WERI-Rb-1 (cell line): ENCODE results near the gene CCDC200.
A peak's percentile ranks its signal among the peaks of the same experiment; 100 is the strongest.
"Not testable (repeated sequence)": the region's sequence is repeated elsewhere in the genome, so short reads cannot be mapped to it uniquely, and the experiment has no call there.

Experiments used
- DNase-seq: peaks from one replicate; pipeline ENCODE4 v3.0.0-alpha.2; 2020
- H3K27ac ChIP-seq: fragments of 250-450 bp; sonication (Bioruptor Pico); 2 replicates; pipeline ENCODE4 v1.5.1; 2020; ENCODE audit warnings: mild to moderate bottlenecking, moderate library complexity
- H3K27me3 ChIP-seq: fragments of 250-450 bp; sonication (Bioruptor Pico); 2 replicates; pipeline ENCODE4 v1.5.1; 2021; ENCODE audit warnings: mild to moderate bottlenecking, low read depth, moderate library complexity; ENCODE audit not compliant: insufficient read depth, severe bottlenecking
- H3K36me3 ChIP-seq: fragments of 250-450 bp; sonication (Bioruptor Pico); 2 replicates; pipeline ENCODE4 v1.5.1; 2020; ENCODE audit warnings: mild to moderate bottlenecking, moderate library complexity
- H3K4me3 ChIP-seq: 2 replicates; pipeline ENCODE4 v1.5.1; 2011; ENCODE audit warnings: low read depth, mild to moderate bottlenecking, control low read depth, low read length
- H3K9me3 ChIP-seq: fragments of 250-450 bp; sonication (Bioruptor Pico); 2 replicates; pipeline ENCODE4 v1.5.1; 2021; ENCODE audit warnings: mild to moderate bottlenecking, moderate library complexity; ENCODE audit not compliant: severe bottlenecking

The CCDC200 gene

GRCh38 chr17:43228020-43228782, at the start of gene CCDC200:
Gene CCDC200 (minus strand): TSS chr17:43228623. CDS start chr17:43228554, 69 bp downstream.
- H3K9me3 ChIP-seq, H3K4me3 ChIP-seq, H3K27me3 ChIP-seq, H3K27ac ChIP-seq, H3K36me3 ChIP-seq, DNase-seq: not testable (repeated sequence)

- not testable (repeated sequence) for H3K9me3 ChIP-seq, H3K27me3 ChIP-seq, H3K4me3 ChIP-seq, H3K27ac ChIP-seq, H3K36me3 ChIP-seq, DNase-seq
Observed at GRCh38 chr17:43272914-43273313, 44.5 kb upstream of the CCDC200 start.

- not testable (repeated sequence) for H3K9me3 ChIP-seq, H3K27ac ChIP-seq, H3K36me3 ChIP-seq, H3K4me3 ChIP-seq, H3K27me3 ChIP-seq
- peak; percentile 54 for DNase-seq
Observed at GRCh38 chr17:43272483-43272882, 44.1 kb upstream of the CCDC200 start.

- H3K4me3 ChIP-seq, H3K9me3 ChIP-seq, DNase-seq, H3K27me3 ChIP-seq, H3K36me3 ChIP-seq, H3K27ac ChIP-seq: not testable (repeated sequence)
Observed at GRCh38 chr17:43270552-43271504, 42.4 kb upstream of the CCDC200 start.

GRCh38 chr17:43246456-43246855, 18.0 kb upstream of the CCDC200 start:
- DNase-seq, result not testable (repeated sequence)

GRCh38 chr17:43240596-43241352, 12.4 kb upstream of the CCDC200 start:
- H3K9me3 ChIP-seq, H3K27ac ChIP-seq, H3K36me3 ChIP-seq, DNase-seq, H3K27me3 ChIP-seq, H3K4me3 ChIP-seq: not testable (repeated sequence)

More at GRCh38 chr17:43246456-43246855, 18.0 kb upstream of the CCDC200 start:
- not testable (repeated sequence) for H3K27me3 ChIP-seq, H3K4me3 ChIP-seq, H3K27ac ChIP-seq, H3K9me3 ChIP-seq, H3K36me3 ChIP-seq

GRCh38 chr17:43239597-43239996, 11.2 kb upstream of the CCDC200 start:
- not testable (repeated sequence) for DNase-seq, H3K27ac ChIP-seq, H3K4me3 ChIP-seq, H3K9me3 ChIP-seq, H3K27me3 ChIP-seq, H3K36me3 ChIP-seq

GRCh38 chr17:43233877-43234276, 5.5 kb upstream of the CCDC200 start, which contains the start of gene RNU2-1:
Gene RNU2-1 (minus strand): TSS chr17:43233977.
- not testable (repeated sequence) for H3K27me3 ChIP-seq, H3K9me3 ChIP-seq, H3K4me3 ChIP-seq, H3K27ac ChIP-seq, H3K36me3 ChIP-seq, DNase-seq

GRCh38 chr17:43233263-43233662, 4.8 kb upstream of the CCDC200 start:
- not testable (repeated sequence) for H3K9me3 ChIP-seq, DNase-seq, H3K4me3 ChIP-seq, H3K27ac ChIP-seq, H3K36me3 ChIP-seq, H3K27me3 ChIP-seq

- not testable (repeated sequence) for H3K4me3 ChIP-seq, H3K27me3 ChIP-seq, H3K9me3 ChIP-seq, H3K36me3 ChIP-seq, H3K27ac ChIP-seq
- peak; percentile 61 for DNase-seq
Observed at GRCh38 chr17:43232021-43232699, 3.7 kb upstream of the CCDC200 start.

GRCh38 chr17:43231205-43232020, 3.0 kb upstream of the CCDC200 start:
- H3K27ac ChIP-seq, H3K27me3 ChIP-seq, H3K4me3 ChIP-seq, DNase-seq, H3K9me3 ChIP-seq, H3K36me3 ChIP-seq: not testable (repeated sequence)
